Measurements from ENCODE around the gene CXCL8.

- TF ChIP-seq CTCF (IDR thresholded peaks at IDR 0.05) (no peak), HMGXB4 (CRISPR knock-in tag; IDR thresholded peaks at IDR 0.05; ENCODE audit: borderline replicate concordance) (no peak), SMC3 (IDR thresholded peaks at IDR 0.05) (no peak), NFE2L2 (conservative IDR thresholded peaks at IDR 0.05; ENCODE audit: low read length) (no peak), EP300 (IDR thresholded peaks at IDR 0.05) (no peak), RCOR1 (IDR thresholded peaks at IDR 0.05; ENCODE audit: low read depth, low read length) (no peak)
Observed at GRCh38 chr4:73703320-73703719, 37.0 kb upstream of the CXCL8 start.

Measured in A549 (cell line).